ENCODE measurements around the gene MPO. TPM values are rescaled to one million over a fixed set of nuclear protein-coding genes. Genes with fewer than 3 reads are reported as not detected.

The MPO gene
- polyA plus RNA-seq, 2 of the 4 experiments (the other 2 are of a cell fraction): not detected

DNA sequence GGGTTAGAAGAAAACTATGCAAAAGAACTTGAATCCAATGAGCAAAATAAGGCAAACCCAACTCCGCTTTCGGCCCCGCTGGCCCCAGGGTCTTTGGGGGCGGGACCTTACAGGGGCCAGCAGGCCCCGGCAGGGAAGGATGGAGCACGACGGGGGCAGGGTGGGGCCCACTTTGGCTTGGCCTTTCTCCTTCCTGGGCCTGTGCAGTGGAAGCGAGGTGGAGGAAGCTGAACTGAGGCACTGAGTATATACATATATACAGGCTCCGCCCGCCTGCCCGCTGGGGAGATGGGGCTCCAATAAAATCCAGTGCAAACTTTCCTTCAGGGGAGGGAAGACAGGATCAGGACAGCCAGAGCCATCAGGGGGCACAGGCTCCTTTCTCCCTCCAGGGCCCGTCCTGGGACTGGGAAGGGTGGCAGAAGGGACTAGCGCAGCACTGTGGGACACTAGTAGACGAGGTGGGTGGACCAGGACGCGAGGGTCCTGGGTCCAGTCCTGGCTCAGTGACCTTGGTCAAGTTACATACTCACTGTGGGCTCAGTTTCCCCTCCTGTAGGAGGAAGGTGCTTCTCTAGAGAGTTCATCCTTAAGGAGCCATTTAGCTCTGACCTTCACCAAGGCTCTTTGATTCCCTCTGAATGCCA is 20.9 kb upstream of the MPO start:
- POLR2A ChIA-PET: no interaction called here
- FAIRE-seq (no peak), DNase-seq (ENCODE audit: low read depth in 1 of 2, low spot score in 1 of 2) (no peak), ATAC-seq (no peak)
- no peak for TF ChIP-seq ESRRA (IDR thresholded peaks at IDR 0.05; ENCODE audit: borderline replicate concordance, low read length)
- TF ChIP-seq TP53 (CRISPR knock-in tag; IDR thresholded peaks at IDR 0.05): no peak
- TF ChIP-seq FOSB (CRISPR knock-in tag; IDR thresholded peaks at IDR 0.05): no peak
- no peak for TF ChIP-seq MAZ (IDR thresholded peaks at IDR 0.05; ENCODE audit: borderline replicate concordance, low read depth, low read length)
- H3K4me3 ChIP-seq: no peak overlapping the region
- H3K4me2 ChIP-seq: no peak overlapping the region
- CTCF ChIA-PET: interaction anchor here (1.1 to 11.3 kb wide), 3 partner anchors 16 to 145 kb away, joined by 3 to 165 read pairs (median 7); no protein-coding TSS in a partner anchor
- H3K9me3 ChIP-seq: 0 out of 3 replicates have a peak, but pooled peaks cover 4% of the 10 kb centered on the region
- H3K4me1 ChIP-seq: no peaks in the 10 kb centered on the region
- H3K27ac ChIP-seq: no peak overlapping the region
- 51% methylated on average over 16 of the region's 16 CpGs for WGBS (ENCODE audit: missing lambda C conversion rate)

DNA sequence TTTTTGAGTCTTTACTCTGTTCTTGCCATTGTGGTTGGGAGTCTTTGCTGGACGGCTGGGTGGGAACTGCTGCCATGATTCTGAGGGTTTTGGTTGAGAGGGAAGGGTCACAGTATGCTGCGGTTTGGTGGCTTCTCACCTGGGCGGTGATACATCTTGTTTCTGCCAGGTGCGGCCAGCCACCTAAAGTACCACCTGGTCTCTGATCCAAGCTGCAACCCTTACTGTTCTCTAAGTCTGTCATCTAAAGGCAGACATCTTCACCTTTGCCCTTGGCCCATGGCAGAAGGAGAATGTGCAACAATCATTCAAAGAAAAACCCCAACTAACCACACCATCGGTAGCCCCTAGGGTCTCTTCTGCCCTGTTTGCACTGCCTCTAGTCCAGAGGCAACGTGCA is 19.6 kb upstream of the MPO start:
- H3K9me3 ChIP-seq: 0 out of 3 replicates have a peak, but pooled peaks cover 4% of the 10 kb centered on the region
- ATAC-seq (no peak), FAIRE-seq (no peak), DNase-seq (ENCODE audit: low read depth in 1 of 2, low spot score in 1 of 2) (no peak)
- H3K4me1 ChIP-seq: no peaks in the 10 kb centered on the region
- H3K27ac ChIP-seq: no peak overlapping the region
- no peak overlapping the region for H3K4me3 ChIP-seq
- ChIA-PET CTCF (interaction anchor here (1.0 to 11.3 kb wide), 3 partner anchors 17 to 117 kb away, joined by 3 to 165 read pairs (median 4); partner anchors contain the start of gene RNF43), POLR2A (no interaction called here)
- H3K4me2 ChIP-seq: no peak overlapping the region
- 47% methylated on average over 6 of the region's 6 CpGs for WGBS (ENCODE audit: missing lambda C conversion rate)
- TF ChIP-seq HOXA7 (CRISPR knock-in tag; IDR thresholded peaks at IDR 0.05): no peak
- no peak for TF ChIP-seq RAD21 (conservative IDR thresholded peaks at IDR 0.05 in 1 of 2, IDR thresholded peaks at IDR 0.05 in 1 of 2)
- no peak for TF ChIP-seq SREBF2 (IDR thresholded peaks at IDR 0.05)
- no peak for TF ChIP-seq CBX8 (IDR thresholded peaks at IDR 0.05)
- TF ChIP-seq HEYL (CRISPR knock-in tag; IDR thresholded peaks at IDR 0.05): no peak
- TF ChIP-seq ZC3H11A (IDR thresholded peaks at IDR 0.05): no peak
- TF ChIP-seq, protein P1, sequence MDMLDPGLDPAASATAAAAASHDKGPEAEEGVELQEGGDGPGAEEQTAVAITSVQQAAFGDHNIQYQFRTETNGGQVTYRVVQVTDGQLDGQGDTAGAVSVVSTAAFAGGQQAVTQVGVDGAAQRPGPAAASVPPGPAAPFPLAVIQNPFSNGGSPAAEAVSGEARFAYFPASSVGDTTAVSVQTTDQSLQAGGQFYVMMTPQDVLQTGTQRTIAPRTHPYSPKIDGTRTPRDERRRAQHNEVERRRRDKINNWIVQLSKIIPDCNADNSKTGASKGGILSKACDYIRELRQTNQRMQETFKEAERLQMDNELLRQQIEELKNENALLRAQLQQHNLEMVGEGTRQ (IDR thresholded peaks at IDR 0.05): no peak
- no peak for TF ChIP-seq CEBPB (IDR thresholded peaks at IDR 0.05)
- TF ChIP-seq CHD4 (IDR thresholded peaks at IDR 0.05; ENCODE audit: borderline replicate concordance): no peak
- TF ChIP-seq TFCP2L1 (CRISPR knock-in tag; IDR thresholded peaks at IDR 0.05): no peak
- TF ChIP-seq, protein P2, sequence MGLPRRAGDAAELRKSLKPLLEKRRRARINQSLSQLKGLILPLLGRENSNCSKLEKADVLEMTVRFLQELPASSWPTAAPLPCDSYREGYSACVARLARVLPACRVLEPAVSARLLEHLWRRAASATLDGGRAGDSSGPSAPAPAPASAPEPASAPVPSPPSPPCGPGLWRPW (IDR thresholded peaks at IDR 0.05): no peak
- TF ChIP-seq, protein P3, sequence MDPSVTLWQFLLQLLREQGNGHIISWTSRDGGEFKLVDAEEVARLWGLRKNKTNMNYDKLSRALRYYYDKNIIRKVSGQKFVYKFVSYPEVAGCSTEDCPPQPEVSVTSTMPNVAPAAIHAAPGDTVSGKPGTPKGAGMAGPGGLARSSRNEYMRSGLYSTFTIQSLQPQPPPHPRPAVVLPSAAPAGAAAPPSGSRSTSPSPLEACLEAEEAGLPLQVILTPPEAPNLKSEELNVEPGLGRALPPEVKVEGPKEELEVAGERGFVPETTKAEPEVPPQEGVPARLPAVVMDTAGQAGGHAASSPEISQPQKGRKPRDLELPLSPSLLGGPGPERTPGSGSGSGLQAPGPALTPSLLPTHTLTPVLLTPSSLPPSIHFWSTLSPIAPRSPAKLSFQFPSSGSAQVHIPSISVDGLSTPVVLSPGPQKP (IDR thresholded peaks at IDR 0.05; ENCODE audit: low read depth, low read length): no peak
- no peak for TF ChIP-seq TP53 (CRISPR knock-in tag; IDR thresholded peaks at IDR 0.05)
- no peak for TF ChIP-seq BHLHE40 (IDR thresholded peaks at IDR 0.05; ENCODE audit: low read depth, low read length)
- TF ChIP-seq RARB (CRISPR knock-in tag; IDR thresholded peaks at IDR 0.05): no peak
- no peak for TF ChIP-seq EHF (CRISPR knock-in tag; IDR thresholded peaks at IDR 0.05)
- TF ChIP-seq KDM5A (IDR thresholded peaks at IDR 0.05): no peak
- no peak for TF ChIP-seq NR3C1 (IDR thresholded peaks at IDR 0.05)
- TF ChIP-seq, protein P4, sequence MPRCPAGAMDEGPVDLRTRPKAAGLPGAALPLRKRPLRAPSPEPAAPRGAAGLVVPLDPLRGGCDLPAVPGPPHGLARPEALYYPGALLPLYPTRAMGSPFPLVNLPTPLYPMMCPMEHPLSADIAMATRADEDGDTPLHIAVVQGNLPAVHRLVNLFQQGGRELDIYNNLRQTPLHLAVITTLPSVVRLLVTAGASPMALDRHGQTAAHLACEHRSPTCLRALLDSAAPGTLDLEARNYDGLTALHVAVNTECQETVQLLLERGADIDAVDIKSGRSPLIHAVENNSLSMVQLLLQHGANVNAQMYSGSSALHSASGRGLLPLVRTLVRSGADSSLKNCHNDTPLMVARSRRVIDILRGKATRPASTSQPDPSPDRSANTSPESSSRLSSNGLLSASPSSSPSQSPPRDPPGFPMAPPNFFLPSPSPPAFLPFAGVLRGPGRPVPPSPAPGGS (IDR thresholded peaks at IDR 0.05): no peak
- TF ChIP-seq, protein P5, sequence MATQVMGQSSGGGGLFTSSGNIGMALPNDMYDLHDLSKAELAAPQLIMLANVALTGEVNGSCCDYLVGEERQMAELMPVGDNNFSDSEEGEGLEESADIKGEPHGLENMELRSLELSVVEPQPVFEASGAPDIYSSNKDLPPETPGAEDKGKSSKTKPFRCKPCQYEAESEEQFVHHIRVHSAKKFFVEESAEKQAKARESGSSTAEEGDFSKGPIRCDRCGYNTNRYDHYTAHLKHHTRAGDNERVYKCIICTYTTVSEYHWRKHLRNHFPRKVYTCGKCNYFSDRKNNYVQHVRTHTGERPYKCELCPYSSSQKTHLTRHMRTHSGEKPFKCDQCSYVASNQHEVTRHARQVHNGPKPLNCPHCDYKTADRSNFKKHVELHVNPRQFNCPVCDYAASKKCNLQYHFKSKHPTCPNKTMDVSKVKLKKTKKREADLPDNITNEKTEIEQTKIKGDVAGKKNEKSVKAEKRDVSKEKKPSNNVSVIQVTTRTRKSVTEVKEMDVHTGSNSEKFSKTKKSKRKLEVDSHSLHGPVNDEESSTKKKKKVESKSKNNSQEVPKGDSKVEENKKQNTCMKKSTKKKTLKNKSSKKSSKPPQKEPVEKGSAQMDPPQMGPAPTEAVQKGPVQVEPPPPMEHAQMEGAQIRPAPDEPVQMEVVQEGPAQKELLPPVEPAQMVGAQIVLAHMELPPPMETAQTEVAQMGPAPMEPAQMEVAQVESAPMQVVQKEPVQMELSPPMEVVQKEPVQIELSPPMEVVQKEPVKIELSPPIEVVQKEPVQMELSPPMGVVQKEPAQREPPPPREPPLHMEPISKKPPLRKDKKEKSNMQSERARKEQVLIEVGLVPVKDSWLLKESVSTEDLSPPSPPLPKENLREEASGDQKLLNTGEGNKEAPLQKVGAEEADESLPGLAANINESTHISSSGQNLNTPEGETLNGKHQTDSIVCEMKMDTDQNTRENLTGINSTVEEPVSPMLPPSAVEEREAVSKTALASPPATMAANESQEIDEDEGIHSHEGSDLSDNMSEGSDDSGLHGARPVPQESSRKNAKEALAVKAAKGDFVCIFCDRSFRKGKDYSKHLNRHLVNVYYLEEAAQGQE (IDR thresholded peaks at IDR 0.05): no peak

All from A549 (cell line).